Activated CD8-positive, alpha-beta memory T cell treated with anti-CD3 and anti-CD28 coated beads for 48 hours (primary cell): ENCODE measurements around the gene AKAP13.

Experiments used
- DNase-seq, 3 experiments: peaks; one replicate each; pipeline ENCODE4 v3.0.0-alpha.2; 2020; ENCODE audit warnings: low read depth in 2 of 3, low spot score in 2 of 3

Gene AKAP13

DNA sequence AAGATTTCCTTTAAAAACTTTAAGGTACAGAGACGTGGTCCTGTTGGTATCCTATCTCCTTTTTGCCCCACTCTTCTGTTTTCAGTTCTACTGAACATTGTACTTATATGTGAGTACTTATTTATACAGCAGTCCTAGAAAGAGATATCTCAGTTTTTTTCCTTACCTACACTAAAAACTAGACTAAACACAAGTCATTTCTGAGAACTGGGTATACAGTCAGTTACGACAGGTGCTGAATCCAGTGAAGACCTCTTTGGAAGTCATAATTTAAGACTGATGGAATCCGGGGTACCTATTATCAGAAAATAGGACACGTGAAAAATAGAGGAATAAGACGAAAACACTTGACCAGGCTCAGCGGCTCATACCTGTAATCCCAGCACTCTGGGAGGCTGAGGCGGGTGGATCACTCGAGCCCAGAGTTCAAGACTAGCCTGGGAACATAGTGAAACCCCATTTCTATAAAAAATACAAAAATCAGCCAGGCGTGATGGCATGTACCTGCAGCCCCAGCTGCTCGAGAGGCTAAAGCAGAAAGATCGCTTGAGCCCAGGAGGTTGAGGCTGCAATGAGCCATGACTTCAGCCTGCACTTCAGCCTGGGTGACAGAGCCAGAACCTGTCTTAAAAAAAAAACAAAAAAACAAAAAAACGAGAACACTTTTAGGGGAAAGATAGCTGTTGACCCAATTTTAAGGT lies 338.0 kb downstream of the AKAP13 start:
- no peak for DNase-seq

DNA sequence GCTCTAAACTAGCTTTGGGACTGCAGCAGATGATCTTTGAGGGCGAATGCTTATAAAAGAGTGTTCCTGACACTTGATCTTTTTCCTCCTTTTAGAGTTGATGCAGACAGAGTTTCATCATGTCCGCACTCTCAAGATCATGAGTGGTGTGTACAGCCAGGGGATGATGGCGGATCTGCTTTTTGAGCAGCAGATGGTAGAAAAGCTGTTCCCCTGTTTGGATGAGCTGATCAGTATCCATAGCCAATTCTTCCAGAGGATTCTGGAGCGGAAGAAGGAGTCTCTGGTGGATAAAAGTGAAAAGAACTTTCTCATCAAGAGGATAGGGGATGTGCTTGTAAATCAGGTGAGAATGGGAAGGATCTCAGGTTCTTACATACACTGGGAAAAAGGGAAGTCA lies 338.6 kb downstream of the AKAP13 start:
- no peak for DNase-seq

DNA sequence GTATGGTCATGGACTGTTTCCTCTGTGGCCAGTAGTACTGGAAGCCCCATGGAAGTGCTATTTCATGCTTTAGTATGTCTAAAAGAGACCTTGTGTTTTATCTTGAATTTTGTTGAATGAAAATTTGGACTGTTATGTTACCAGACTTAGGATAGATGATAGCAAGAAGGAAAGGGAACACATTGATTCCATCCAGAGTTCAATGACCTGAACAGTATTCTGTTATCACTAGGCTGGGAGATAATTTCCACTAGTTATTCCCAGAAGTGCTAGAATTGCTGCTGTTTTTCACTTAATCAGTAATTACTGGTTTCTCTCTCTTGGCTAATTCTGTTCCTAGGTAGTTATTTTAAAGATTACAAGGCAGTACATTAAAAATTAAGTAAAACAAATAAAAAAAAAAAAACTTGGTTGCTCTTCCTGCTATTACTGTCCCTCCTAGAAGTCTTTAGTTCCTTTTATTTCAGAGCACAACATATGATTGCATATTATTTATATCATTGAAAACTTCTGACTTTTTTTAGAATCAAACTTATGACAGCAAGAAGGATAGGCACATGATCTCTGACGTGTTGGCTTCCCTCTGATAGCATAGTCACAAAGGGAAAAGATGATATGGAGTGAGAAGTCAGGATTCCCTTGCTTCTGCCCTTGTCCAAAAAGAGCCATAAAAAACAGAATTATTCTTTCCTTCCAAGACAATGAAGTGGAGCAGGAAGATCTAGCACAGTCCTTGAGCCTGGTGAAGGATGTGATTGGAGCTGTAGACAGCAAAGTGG lies 342.2 kb downstream of the AKAP13 start:
- no peak for DNase-seq

DNA sequence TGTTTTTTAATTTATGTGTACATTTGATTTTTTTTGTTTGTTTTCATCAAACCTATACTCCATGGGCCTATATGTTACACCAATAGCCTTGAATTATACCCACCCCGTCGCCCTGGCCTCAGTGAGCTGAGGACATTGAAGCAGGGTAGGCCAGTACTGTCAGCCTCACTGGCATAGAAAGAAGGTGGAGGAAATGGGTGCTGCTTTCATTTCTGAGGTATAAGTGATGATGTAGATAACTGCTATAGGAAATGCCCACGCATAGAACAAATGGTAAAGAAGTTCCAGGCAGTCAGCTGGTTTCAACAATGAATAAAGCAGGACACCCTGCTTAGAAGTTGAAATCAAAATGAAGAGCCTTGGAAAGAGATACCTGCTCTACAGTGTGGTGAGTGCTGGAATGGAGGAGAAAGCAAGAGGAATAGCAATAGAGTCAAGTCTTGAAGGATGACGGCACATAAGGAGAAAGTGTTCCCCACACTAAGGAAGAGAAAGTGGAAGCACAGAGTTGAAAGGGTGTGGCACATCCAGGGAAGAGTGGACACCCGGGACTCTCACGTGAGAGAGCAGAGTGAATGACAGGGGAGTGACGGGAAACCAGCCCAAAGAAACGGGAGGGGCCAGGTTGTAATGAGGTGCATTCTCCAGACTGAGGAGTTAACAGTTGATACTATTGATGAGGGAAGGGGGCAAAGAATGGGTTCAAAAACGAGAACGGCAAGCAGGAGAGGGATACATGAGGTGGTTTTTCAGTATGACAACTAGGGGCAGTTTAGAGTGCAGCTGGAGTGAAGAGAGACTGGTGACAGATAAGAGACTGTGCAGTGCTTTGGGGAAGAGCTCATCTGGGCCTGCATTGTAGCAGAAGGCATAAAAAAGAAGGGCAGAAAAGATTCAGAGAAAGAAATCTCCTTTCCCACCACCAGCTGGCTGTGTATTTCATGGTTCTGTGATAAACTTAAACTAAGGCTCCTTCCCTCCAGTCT lies 343.9 kb downstream of the AKAP13 start:
- DNase-seq, result no peak

DNA sequence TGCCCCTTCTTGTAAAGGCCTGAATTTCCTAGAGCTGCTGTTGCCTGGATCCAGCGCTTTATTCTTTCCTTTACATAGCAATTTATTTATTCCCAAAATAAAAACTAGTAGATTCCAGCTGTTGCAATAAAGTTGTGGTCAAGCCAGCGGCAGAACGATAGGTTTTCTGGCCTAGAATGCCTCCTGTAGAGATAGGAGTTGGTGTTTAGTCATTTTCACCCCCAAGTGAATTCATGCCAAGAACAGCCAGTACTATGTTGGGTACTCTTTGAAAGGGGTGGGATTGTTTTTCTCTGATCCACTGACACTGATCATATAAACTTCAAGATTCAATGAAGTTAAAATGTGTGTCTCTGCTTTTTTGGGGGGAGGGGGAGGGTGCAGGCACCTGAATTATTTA lies 344.6 kb downstream of the AKAP13 start:
- no peak for DNase-seq

DNA sequence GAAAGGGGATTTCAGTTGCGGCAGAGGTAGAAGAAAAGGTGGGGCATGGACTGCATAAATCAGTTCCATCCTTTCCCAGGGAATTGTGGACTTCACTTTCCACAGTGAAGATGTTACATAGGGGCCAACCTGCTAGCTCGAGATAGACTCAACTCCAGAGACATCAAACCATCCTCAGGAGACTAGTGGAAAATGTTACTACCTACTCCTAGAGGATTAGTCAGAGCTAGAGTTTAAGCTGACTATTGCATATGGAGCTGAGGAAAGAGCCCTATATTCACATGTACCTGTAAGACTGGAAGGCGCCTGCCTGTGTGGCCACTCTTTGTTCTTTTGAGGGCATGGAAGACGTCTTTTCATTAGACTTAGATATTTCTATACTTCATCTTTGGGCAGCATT lies 345.2 kb downstream of the AKAP13 start:
- DNase-seq, result no peak

DNA sequence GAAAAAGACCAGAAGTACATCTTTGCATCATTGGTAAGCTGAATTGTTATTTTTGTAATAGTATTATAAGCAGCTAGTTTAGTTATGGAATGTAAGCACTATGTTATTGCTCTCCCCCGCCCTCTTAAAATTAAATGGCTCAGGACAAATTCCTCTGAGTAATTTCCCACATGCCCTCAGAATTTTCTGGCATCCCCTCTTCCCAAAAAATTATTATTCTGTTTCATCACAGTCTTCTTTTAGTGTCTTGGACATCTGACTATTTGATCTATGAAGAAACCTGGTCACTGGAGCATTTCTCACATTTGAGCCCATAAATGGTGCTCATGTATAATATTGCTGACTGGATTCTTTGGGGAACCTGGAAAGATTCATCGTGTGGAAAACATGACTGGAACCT lies 346.1 kb downstream of the AKAP13 start:
- no peak for DNase-seq

DNA sequence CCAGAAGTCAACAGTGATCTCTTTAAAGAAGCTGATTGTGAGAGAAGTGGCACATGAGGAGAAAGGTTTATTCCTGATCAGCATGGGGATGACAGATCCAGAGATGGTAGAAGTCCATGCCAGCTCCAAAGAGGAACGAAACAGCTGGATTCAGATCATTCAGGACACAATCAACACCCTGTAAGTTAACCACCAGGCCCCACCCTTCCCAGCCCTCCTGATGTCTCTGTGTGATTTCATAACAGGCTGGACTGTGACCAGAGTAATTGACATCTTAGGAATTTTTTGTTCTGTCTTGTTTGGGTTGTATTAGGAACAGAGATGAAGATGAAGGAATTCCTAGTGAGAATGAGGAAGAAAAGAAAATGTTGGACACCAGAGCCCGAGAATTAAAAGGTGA lies 346.7 kb downstream of the AKAP13 start:
- no peak for DNase-seq

DNA sequence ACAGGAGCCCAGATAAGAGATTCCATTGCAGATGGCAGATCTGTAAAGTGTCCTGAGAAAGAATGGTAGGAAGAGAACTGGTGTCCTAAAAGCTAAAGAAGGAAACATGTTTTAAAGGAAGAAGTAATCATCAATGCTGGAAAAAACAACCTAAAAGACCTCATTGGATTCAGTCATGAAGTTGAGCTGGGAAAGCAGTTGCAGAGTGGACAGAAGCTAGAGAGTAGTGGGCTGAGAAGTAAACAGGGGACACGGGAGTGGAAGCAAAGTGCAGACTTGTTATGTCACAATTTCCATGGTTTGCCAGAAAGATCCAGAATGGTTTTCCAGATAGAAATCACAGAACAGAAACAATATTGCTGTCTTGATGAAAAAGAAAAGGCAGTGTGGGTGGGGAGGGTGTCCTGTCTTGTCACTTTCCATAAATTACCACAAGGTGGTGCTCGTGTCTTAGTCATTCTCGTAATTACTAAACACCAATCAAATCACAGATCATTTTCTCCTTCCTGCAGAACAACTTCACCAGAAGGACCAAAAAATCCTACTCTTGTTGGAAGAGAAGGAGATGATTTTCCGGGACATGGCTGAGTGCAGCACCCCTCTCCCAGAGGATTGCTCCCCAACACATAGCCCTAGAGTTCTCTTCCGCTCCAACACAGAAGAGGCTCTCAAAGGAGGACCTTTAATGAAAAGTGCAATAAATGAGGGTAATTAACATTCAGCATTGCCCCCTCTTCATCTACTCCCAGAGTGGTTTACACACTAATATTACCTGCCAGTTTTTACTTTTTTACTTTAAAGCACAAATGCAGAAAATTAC lies 349.8 kb downstream of the AKAP13 start:
- DNase-seq, result no peak

DNA sequence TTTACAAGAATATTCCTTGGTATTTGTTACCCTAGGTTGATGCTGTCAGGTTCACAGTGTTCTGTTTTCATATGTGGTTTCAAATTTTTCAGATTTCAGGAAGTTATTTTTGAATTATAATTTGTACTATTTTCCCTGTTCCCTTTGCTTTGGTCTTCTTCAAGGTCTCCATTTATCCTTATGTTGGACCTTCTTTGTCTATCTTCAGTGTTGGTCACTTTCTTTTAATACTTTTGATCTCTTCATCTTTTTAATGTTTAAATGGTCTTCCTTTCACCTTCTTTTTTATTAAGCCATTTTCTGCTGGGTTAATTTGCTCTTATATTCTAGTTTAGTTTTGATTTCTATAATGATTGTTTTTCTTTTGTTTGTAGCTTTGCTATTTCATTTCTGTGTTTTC lies 353.0 kb downstream of the AKAP13 start:
- DNase-seq, result no peak

DNA sequence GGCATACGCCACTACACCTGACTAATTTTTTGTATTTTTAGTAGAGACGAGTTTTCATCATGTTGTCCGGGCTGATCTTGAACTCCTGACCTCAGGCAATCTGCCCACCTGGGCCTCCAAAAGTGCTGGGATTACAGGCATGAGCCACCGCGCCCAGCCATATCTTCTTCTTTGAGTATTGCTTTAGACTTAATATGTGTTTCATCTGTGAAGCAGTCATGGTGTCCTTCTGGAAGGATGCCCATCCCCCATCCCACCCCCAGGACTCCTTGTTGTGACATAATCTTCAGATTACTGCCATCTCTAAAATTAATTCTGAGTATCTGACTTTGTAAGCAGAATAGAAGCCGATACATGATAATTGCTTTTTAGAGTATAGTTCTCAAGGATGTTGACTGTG lies 356.7 kb downstream of the AKAP13 start:
- no peak for DNase-seq

DNA sequence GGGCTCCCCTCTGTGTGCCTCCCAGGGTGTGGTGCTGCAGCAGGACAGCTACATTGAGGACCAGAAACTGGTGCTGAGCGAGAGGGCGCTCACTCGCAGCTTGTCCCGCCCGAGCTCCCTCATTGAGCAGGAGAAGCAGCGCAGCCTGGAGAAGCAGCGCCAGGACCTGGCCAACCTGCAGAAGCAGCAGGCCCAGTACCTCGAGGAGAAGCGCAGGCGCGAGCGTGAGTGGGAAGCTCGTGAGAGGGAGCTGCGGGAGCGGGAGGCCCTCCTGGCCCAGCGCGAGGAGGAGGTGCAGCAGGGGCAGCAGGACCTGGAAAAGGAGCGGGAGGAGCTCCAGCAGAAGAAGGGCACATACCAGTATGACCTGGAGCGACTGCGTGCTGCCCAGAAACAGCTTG lies 360.6 kb downstream of the AKAP13 start:
- no peak for DNase-seq

DNA sequence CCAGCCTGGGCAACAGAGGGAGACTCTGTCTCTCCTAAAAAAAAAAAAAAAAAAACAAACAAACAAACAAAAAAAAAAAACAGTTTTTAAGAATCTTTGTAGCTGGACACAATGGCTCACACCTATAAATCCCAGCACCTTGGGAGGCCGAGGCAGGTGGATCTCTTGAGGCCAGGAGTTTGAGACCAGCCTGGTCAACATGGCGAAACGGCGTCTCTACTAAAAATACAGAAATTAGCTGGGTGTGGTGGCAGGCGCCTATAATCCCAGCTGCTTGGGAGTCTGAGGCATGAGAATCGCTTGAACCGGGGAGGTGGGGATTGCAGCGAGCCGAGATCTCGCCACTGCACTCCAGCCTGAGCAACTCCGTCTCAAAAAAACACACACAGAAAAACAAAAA lies 361.3 kb downstream of the AKAP13 start:
- DNase-seq, result no peak

DNA sequence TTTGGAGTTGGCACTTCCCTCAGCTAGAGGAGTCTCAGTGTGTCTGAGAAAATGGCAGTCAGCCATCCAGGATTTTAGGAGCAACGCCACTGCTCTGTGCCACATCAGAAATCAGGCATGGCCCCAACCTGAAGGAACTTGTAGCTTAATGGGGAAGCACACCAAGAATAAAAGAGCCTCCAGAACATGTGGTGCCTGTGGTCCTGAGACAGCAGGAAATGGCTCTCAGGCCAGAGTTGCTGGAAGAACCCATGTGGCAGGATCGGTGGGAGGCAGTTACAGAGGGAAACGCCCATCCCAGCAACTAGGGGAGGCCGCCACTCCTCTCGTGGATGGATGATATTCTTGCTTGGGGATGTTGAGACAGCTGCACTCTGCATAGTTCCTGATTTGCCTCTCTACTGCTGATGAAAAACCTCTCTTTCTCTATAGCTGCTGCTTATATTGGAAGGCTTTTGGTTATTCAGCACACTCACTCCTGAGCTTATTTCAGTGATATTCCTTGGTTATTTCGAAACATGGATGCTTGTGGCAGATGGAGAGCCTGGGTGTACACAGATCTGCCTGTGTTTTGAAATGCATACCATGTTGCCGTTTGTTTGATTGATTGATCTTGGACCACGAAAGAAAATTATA lies 361.9 kb downstream of the AKAP13 start:
- DNase-seq, result no peak

DNA sequence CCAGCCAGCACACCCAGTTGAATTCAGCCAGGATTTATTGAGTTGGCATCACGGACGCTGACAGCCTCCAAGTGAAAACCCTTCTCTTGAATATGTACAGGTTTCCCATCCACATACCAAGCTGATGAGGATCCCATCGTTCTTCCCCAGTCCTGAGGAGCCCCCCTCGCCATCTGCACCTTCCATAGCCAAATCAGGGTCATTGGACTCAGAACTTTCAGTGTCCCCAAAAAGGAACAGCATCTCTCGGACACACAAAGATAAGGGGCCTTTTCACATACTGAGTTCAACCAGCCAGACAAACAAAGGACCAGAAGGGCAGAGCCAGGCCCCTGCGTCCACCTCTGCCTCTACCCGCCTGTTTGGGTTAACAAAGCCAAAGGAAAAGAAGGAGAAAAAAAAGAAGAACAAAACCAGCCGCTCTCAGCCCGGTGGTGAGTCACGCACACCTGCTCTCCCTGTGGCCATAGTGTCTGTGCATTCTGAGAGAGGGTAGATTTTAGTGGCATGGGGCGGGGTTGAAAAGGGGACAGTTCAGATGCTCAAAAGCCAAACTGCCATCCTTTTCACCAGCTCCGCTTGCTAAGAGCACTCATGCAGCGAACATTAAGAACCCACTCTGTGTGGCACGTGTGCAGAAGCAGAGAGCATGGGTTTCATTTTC lies 363.1 kb downstream of the AKAP13 start:
- no peak for DNase-seq

DNA sequence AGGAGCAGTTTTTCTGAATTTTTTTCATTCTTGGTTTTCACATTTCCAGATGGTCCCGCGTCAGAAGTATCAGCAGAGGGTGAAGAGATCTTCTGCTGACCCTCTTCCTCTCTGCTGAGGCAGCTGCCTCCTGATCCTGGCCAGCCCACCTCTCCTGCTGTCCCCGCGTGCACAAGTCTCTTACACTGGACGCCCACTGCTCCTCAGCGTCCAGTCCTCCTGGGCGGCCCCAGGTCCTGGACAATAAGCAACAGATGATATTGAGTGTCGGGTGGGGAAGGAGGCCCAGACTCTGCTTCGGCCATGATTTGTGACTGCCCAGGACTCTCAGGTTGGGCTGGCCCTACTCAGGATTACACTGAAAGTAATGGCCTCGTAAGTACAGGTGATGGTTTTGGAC lies 364.2 kb downstream of the AKAP13 start:
- DNase-seq, result no peak

DNA sequence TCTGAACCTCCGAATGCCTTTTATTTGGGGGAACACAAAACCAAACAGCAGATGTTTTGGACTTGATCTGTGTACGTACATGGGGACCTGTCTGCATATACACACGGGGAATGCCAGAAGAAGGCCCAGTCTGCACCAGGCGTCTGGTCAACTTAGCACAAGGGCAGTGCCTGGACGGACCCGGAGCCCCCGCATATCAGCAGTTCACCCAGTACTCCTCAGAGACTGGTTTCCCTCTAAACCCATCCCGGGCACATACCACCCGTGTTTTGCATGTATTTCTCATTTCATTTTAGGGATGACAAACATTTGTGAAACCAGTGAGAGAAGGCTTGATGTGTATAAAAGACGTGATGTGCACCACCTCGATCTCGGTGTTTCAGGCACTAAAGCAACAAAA lies 364.6 kb downstream of the AKAP13 start:
- no peak for DNase-seq

DNA sequence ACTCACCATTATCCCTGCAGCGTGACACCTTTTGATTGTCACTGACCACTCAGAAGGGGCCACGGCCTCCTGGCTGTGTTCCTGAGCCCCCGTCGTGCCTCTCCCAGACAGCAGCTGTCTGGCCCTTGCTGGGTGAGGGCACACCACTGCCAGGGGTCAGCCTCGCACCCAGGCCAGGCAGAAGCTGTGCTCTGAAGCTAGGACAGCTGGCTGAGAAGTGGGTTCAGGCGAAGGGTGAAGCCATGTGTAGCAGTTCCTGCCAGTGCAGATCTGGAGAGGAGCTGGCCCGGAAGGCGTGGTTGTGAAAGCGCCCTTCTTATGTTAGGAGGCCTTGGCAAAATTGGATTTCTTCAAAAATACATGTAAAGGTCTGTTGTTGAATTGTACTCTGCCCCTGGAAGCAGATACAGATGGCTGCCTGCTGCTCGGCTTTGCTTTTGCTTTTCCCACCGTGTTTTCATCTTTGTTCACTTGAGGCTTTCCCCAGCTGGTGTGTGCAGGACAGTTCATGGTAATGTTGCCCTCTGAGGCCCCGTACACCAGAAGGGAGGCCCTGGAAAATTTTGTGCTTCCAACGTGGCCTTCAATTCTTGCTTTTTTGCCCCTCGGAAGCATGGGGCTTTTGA lies 365.2 kb downstream of the AKAP13 start:
- DNase-seq, result no peak

DNA sequence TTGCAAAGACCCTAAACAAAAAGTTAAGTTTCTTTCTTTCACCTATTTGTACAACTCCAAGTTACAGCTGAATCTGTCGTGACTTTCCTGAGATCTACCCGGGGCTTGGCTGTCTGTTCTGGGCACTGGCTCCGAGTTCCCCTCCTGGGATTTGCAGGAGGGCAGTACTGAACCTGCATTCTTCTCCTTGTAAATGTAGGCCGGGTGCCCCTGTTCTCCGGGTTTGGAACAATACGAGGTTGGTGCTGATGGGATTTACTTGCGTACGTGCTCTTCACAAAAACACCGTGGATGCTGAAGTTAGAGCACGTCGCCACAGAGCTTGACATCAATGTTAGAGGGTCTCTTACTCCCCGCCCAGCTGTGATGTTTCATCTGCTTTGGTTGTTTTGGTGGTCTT lies 366.2 kb downstream of the AKAP13 start:
- DNase-seq, result no peak
